Stimulated activated CD8-positive, alpha-beta memory T cell treated with anti-CD3 and anti-CD28 coated beads, Interleukin-4, amount 100 ng/mL, for 48 hours (primary cell): ENCODE results near the gene MEIOC.
"Not testable (repeated sequence)": the region's sequence is repeated elsewhere in the genome, so short reads cannot be mapped to it uniquely, and the experiment has no call there.

Experiments used
- DNase-seq: peaks from one replicate; pipeline ENCODE4 v3.0.0-alpha.2; 2020

Gene MEIOC

DNA sequence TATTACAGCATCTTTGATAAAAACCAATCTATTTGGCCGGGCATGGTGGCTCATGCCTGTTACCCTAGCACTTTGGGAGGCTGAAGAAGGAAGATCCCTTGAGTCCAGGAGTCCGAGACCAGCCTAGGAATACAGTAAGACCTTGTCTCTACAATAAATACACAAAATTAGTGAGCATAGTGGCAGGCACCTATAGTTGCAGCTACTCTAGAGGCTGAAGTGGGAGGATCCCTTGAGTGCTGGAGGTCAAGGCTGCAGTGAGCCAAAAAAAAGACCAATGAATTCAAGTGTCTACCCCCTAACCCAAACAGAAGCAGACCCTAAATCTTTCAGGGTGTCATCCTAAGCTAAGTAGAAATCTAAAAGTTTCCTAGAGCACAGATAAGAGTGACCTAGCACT, 7.3 kb upstream of the MEIOC start:
- DNase-seq: no peak

DNA sequence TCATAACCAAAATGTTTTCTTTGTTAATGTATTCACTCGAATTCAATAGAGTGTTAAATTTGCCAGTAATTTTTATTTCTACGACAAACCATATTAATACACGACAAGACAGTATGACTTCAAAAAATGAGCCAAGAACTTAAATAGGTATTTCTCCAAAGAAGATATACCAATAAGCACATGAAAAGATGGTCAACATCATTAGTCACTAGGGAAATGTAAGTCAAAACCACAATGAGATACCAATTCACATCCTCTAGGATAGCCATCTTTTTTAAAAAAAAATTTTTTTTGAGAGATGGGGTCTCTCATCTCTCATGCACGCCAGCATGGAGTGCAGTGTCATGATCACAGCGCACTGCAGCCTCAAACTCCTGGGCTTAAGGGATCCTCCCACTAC, 5.0 kb upstream of the MEIOC start:
- no peak for DNase-seq

DNA sequence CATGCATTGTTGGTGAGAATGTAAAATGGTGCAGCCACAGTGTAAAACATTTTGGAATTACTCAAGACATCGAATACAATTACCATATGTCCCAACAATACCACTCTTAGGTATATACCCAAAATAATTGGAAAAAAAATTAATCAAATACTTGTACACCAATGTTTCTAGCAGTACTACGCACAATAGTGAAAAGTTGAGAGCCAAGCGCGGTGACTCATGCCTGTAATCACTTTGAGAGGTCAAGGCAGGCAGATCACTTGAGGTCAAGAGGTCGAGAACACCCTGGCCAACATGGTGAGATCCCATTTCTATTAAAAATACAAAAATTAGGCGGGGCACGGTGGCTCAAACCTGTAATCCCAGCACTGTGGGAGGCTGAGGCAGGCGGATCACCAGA, 3.5 kb upstream of the MEIOC start:
- DNase-seq: no peak

DNA sequence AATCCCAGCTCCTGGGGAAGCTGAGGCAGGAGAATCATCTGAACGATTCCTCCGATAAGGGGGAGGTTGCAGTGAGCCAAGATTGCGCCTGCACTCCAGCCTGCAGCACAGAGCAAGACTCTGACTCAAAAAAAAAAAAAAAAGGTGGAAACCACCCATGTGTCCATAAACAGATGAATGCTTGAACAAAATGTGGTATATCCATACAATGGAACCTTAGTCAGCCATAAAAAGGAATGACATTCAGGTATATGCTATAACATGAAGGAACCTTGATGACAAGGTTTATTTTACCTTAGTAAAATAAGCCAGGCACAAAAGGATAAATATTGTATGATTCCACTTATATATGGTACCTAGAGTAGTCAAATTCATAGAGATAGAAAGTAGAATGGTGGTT, 2.9 kb upstream of the MEIOC start:
- no peak for DNase-seq

DNA sequence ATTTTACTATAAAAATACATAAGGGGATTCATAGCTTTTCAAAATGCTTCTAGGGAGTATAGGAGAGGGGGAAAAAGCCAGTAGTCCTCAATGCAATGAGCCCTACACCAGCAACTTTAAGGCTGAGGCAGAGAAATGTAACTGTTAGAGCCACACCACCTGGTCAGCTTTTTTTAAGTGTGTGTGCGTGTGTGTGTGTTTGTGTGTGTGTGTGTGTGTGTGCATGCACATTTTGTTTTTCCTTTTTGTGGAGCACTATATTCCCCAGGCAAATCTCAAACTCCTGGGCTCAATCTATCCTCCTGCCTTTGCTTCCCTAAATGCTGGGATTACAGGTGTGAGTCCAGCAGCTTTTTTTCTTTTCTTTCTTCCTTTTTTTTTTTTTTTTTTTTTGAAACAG, 2.3 kb upstream of the MEIOC start:
- no peak for DNase-seq

DNA sequence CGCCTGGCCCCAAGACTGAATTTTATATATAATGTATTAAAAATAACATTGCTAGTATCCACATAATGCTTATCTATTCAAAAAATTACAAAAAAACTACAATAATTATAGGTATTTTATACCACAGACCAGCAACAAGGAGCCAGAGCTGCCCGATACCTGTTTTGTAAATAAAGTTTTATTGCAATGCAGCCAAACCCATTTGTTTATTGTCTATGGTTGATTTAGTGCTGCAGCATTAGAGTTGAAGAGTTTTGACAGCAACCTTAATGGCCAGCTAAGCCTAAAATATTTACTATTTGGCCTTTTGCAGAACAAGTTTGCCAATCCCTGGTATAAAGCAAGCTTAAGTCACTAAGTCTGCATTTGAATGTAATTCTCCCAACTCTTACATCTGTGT, 5.6 kb downstream of the MEIOC start:
- DNase-seq: no peak

DNA sequence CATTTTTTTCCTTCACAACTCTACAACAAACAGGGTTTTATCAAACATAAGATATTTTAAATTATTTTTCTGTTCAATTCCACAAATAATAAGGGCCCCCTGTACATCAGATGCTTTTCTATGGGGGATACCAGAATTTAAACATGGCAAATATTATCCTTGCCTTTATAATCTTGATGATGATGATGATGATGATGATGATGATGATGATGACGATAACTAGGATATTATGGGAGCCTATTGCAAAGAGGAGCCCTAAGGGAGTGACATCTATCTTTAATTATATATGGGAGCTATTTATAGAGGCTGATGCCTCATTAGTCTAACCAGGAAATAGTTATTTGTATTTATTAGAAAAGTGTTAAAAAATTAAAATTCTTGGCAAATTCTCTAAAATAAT, 6.8 kb downstream of the MEIOC start:
- no peak for DNase-seq

DNA sequence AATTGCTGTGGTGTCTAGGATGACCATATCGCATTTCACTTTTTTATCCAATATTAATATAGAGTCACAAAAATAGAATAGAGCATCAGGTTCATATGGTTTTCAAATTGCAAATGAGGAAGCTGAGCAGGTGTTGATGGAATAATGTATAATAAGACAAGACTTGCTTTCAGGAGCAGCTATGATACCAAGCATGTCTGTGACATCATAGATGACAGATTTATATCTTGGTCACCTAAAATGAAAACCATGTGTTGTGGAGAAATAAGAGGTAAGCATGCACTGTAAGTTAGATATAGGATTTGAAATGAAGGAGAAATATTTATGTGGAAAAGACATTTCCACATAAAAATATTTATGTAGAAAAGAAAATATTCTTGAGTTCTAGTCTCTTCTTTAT, 8.6 kb downstream of the MEIOC start:
- no peak for DNase-seq

DNA sequence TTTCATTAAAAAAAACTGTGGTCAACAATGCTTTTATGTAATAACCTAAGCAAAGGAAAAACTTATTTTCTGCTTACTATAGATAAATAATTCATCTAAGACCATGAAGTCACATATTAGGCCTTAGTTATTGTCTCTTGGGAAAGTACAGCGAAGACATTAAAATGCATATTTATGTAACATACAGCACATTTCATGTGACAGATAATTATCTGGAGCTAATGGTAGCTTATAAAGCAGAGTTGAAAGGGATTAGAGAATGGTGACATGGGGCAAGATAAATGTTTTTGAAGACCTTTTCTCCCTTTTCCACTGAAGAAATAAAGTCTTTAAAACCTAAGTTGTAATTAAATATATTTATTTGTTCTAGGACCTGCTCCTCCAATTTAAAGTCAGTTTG, 9.7 kb downstream of the MEIOC start:
- no peak for DNase-seq

DNA sequence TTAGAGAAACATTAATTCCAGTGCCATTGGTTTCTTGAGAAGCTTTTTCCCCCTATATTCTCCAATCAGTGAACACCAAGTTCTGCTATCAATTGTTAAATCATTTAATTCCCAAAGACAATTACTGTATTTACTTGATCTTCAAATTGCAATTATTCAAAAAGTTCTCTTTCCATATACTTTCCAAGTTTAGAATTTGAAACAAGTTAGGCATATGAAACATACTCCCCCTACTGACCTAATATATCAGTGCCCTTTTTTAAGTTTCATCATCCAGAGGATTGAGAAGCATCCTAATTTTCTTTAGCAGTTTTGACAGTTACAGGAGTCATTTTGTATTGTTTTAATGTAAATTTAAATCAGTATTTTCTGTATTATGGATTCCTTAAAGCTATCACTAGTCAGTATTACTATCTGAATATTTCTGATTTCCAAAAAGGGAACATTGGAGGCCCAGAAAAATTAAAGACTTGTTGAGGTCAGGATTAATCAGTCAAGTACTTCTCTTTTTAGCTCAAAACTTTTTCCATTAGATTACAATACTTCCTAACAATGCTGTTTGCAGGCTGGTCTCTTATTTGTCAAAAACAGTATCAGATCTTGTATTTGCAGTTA, 16.3 kb downstream of the MEIOC start:
- DNase-seq: no peak

DNA sequence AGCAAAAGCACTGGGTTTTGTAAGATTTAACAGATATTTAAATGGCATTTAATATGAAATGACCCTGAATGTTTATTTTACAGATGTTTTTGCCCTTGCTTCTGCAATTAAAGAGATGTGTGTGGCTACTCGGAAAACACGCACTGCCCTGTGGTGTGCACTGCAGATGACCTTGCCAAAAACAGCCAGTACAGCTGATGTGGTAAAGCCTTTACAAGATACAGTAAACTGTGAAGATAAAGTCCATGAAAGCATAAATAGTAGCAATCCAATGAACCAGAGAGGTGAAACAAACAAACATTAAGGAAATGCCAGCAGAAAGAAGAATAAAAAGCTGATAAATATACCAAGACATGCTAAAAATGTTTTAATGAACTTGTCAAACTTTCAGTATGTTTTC, 17.6 kb downstream of the MEIOC start:
- no peak for DNase-seq

DNA sequence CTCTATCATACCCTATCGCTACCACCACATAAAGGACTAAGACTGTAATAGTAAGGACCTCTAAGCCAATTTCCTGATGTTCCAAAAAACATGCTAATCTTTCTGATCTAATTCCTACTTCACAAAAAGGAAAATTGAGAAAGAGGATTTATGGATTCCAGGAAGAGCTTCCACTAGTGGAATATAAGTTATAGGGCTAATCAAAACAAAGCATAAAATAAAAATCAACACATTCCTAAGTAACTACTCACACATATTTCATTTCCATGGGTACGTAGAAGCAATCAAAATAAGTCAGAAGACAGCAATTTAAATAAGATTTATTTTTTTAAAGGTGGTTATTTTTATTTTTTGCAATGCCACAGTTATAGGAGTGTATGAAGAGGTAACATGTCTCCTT, 20.9 kb downstream of the MEIOC start:
- no peak for DNase-seq

DNA sequence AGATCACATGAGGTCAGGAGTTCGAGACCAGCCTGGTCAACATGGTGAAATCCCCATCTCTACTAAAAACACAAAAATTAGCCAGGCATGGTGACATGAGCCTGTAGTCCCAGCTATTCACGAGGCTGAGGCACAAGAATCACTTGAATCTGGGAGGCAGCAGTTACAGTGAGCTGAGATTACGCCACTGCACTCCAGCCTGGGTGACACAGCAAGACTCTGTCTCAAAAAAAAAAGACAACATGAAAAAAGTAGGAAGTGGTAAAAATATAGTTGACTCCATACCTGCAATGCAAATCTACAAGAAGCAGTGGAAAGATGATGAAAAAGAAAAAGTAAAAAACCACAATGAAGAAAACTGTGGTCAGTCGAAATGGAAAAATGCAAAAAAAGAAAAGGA, 27.0 kb downstream of the MEIOC start:
- DNase-seq: not testable (repeated sequence)

DNA sequence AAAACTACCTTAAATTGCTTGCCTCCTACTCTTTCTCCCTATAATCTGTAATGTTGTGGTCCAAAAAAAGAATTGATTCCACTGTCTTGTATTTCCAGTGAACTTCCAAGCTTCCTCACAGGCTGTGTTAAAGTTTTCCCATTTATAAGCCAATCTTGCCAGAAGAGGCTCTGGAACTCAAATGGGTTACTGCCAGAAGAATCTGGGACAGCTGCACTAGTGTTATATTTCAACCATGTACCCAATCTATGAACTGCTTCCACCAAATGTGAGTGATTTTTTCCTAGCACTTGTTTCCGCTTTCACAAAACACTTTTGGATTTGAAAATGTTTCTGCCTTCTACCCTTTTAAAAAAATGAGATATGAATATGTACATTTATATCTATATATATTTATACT, 31.5 kb downstream of the MEIOC start:
- no peak for DNase-seq

DNA sequence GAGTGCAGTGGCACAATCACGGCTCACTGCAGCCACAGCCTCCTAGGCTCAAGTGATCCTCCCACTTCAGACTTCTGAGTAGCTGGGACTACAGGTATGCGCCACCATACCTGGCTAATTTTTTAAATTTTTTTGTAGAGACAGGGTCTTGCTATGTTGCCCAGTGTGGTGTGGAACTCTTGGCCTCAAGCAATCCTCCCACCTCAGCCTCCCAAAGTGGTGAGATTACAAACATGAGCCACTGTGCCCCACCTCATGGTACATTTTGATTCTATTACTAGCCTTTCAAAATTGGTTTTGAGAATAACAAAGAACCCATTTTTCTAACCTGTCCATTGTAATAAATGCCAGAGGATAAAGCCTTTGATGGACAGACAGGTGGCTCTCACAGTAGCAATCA, 31.9 kb downstream of the MEIOC start:
- no peak for DNase-seq

DNA sequence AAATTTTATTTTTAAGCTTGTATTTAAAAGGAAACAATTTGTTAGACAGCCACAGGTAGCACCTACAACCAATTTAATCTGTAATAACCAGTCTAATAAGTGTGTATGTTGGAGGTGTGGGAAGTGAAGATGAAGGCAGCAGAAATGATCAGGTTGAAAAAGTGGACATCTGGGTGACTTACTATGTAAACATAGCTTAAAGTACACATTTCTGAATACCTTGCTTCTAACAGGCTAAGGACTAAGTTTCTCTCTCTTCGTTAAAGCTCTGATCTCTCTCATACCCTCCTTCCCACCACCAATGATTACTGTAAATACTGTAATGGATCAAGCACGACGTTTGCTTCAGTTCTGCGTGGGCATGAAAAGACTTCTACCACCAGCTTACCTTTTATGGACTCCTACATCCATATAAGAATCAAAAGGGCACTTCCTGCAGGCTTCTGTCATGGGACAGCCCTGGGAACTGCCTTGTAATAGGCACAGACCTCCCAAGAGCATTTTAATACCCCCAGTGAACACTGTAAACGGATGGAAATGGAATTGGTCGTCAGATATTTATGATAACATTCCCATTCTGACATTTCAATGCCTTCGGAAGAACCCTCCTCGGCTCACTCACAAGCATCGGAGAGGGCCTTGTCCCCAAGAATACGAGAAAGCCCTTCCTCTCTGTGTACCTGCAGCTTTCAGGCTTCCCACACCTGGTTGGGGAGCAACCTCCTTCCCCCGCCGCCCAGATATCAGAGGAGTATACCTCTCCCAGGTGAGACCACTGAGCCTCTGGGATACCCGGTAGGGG, 32.6 kb downstream of the MEIOC start:
- no peak for DNase-seq

DNA sequence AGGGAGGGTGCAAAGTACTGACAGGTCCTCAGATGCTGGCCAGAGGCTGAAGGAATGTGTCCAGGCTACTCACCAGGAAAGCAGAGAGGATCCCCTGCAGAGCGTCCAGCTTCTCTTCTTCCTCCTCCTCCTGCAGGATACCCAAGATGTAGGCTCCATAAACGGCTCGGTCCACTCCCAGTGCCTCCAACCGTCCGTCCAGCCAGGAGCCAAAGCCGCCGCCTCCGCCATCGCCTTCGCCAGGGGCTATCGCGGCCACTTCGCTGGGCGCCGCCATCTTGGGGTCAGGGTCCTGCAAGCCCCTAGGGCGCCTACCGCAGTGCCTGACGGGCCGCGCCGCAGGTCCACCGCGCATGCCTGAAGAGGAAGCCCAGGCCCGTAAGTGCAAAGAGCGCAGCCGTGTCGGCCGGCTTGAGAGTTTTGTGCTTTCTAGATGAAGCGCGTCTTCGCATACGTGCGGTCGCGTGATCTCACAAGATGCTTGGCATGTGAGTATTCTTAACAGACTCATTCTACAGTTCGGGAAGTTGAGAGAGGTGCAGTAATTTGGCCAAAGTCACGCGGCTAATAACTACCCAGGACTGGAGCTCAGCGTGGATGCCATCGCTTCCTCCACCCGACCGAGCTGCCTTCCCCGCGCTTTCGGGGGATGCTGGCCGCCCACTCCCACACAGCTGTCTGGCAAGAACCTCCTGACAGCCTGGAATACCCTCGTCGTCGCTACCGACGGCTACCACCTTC, 33.4 kb downstream of the MEIOC start, which contains the start of gene CCDC43:
Gene CCDC43, minus strand, starts transcription at position 300 of the 741 bp plus-strand sequence. Its CDS starts 23 bp downstream, at position 277.
- peak; percentile 96 for DNase-seq

DNA sequence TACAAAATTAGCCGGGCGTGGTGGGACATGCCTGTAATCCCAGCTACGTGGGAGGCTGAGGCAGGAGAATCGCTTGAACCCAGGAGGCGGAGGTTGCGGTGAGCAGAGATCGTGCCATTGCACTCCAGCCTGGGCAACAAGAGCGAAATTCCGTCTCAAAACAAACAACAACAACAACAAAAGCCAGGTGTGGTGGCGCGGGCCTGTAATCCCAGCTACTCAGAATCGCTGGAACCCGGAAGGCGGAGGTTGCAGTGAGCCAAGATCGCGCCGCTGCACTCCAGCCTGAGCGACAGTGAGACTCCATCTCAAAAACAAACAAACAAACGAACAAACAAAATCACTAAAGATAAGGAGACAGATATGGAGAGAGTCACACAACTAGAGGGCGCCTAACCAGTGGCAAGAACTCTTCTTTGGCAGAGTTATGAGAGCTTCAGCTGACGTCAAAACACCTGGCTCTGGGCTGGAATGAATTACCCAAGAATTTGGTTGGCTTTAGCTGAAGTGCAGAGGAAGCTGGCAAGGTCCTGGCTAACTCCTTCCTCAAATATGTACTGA, 34.6 kb downstream of the MEIOC start:
- DNase-seq: not testable (repeated sequence)

DNA sequence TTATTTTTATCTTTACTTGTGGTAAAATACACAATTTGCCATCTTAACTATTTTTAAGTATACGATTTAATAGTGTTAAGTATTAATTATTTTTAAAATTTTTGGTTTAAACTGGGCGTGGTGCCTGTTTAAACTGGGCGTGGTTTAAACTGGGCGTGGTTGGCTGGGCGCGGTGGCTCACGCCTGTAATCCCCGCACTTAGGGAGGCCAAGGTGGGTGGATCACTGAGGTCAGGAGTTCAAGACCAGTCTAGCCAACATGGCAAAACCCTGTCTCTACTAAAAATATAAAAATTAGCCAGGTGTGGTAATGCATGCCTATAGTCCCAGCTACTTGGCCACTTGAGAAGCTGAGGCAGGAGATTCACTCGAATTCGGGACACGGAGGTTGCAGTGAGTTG, 37.3 kb downstream of the MEIOC start:
- no peak for DNase-seq

DNA sequence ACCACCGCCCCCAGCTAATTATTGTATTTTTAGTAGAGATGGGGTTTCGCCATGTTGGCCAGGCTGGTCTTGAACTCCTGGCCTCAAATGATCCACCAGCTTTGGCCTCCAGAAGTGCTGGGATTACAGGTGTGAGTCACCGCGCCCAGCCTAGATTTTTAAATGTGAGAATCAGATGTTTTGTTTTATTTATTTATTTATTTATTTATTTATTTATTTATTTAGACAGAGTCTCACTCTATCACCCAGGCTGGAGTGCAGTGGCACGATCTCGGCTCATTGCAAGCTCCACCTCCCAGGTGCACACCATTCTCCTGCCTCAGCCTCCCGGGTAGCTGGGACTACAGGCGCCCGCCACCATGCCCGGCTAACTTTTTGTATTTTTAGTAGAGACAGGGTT, 44.0 kb downstream of the MEIOC start:
- DNase-seq: not testable (repeated sequence)

DNA sequence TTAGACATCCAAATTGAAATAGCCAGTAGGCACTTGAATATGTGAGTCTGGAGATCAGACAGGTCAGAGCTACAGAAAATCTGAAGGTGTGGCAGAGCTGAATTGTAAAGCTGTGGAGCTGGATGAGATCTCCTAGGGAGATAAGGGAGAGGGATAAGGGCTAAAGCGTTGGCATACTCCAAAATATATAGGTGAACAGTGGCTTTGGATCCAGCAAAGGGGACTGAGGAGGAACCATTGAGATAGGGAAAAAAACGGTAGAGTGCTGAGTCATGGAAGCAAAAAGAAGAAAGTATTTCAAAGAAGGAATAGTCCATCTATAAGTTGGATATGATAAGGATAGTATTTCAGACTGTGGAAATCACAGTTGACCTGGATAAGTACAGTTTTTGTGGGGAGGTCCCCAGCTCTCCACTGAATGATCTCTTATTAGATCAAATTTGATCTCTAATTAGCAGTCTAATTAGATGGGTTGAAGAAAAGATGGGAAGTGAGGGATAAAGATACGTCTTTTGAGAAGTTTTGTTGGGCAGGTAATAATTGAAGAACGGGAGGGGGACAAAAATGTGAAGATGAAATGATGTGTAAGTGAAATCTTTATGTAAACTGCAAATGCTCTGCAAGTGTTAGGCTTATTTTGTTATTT, 51.6 kb downstream of the MEIOC start:
- no peak for DNase-seq

DNA sequence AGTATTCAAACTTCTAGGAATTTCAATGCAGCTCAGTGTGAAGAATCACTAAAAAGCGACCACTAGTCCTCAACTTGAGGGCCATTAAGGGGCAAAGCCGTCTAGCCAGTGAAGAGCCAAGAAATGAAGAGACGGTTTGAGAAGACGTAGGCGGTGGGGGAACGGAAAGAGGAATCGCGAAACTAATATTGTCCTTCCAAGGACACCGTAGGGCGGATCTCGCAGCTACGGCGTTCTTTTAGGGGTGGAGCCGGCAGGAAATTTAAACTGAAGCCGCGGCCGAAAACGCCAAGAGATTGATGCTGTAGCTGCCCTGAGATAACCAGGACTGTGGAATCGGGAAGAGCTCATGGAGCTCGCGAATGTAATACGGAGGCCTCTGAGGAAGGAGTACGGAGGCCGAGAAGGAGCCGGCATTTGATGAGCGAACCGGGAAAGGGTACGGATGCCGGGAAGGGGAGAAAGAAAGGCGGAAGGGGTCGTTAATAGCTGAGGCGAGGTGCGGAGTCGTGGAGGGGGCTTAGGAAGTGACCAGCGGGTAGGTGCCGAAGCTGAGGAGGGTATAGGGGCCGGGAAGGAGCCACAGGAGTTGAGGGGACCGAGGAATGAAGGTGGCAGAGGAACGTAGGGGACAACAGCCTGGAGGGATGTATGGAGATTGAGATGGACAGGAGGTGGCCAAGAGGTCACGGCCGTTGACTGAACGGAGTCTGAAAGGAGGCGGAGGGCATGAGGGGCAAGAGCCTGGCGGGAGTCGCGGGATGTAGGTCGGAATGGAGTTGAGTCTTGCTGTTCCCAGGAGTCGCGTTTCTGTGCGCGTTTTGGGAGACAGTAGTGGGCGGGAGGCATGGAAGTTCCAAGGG, 52.4 kb downstream of the MEIOC start, which contains the start of gene DBF4B:
Gene DBF4B, plus strand, starts transcription at position 265 of the 863 bp plus-strand sequence. Its CDS starts 156 bp downstream, at position 421.
- peak; percentile 86 for DNase-seq
